ENCODE measurements around the gene LIPA.
"Not testable (repeated sequence)": the region's sequence is repeated elsewhere in the genome, so short reads cannot be mapped to it uniquely, and the experiment has no call there.

DNA sequence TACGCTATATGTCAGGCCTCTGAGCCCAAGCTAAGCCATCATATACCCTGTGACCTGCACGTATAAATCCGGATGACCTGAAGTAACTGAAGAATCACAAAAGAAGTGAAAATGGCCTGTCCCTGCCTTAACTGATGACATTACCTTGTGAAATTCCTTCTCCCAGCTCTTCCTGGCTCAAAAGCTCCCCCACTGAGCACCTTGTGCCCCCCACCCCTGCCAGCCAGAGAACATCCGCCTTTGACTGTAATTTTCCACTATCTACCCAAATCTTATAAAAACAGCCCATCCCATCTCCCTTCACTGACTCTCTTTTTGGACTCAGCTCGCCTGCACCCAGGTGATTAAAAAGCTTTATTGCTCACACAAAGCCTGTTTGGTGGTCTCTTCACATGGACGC, 33.1 kb upstream of the LIPA start:
- not testable (repeated sequence) for TF ChIP-seq BACH2 (CRISPR knock-in tag; IDR thresholded peaks at IDR 0.05; ENCODE audit: borderline replicate concordance); ESRRG (CRISPR knock-in tag; IDR thresholded peaks at IDR 0.05); ISL1 (CRISPR knock-in tag; IDR thresholded peaks at IDR 0.05)
- TF ChIP-seq, protein P1, sequence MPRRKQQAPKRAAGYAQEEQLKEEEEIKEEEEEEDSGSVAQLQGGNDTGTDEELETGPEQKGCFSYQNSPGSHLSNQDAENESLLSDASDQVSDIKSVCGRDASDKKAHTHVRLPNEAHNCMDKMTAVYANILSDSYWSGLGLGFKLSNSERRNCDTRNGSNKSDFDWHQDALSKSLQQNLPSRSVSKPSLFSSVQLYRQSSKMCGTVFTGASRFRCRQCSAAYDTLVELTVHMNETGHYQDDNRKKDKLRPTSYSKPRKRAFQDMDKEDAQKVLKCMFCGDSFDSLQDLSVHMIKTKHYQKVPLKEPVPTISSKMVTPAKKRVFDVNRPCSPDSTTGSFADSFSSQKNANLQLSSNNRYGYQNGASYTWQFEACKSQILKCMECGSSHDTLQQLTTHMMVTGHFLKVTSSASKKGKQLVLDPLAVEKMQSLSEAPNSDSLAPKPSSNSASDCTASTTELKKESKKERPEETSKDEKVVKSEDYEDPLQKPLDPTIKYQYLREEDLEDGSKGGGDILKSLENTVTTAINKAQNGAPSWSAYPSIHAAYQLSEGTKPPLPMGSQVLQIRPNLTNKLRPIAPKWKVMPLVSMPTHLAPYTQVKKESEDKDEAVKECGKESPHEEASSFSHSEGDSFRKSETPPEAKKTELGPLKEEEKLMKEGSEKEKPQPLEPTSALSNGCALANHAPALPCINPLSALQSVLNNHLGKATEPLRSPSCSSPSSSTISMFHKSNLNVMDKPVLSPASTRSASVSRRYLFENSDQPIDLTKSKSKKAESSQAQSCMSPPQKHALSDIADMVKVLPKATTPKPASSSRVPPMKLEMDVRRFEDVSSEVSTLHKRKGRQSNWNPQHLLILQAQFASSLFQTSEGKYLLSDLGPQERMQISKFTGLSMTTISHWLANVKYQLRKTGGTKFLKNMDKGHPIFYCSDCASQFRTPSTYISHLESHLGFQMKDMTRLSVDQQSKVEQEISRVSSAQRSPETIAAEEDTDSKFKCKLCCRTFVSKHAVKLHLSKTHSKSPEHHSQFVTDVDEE (CRISPR knock-in tag; IDR thresholded peaks at IDR 0.05): not testable (repeated sequence)
- TF ChIP-seq, protein P2, sequence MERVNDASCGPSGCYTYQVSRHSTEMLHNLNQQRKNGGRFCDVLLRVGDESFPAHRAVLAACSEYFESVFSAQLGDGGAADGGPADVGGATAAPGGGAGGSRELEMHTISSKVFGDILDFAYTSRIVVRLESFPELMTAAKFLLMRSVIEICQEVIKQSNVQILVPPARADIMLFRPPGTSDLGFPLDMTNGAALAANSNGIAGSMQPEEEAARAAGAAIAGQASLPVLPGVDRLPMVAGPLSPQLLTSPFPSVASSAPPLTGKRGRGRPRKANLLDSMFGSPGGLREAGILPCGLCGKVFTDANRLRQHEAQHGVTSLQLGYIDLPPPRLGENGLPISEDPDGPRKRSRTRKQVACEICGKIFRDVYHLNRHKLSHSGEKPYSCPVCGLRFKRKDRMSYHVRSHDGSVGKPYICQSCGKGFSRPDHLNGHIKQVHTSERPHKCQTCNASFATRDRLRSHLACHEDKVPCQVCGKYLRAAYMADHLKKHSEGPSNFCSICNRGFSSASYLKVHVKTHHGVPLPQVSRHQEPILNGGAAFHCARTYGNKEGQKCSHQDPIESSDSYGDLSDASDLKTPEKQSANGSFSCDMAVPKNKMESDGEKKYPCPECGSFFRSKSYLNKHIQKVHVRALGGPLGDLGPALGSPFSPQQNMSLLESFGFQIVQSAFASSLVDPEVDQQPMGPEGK (CRISPR knock-in tag; IDR thresholded peaks at IDR 0.05; ENCODE audit: borderline replicate concordance): not testable (repeated sequence)
